Fibroblast of skin of right biceps (primary cell): ENCODE results near the gene CARD10.
"Not testable (repeated sequence)": the region's sequence is repeated elsewhere in the genome, so short reads cannot be mapped to it uniquely, and the experiment has no call there.

Experiments used
- DNase-seq: peaks from one replicate; pipeline ENCODE4 v3.0.0-alpha.2; 2013

Gene CARD10

DNA sequence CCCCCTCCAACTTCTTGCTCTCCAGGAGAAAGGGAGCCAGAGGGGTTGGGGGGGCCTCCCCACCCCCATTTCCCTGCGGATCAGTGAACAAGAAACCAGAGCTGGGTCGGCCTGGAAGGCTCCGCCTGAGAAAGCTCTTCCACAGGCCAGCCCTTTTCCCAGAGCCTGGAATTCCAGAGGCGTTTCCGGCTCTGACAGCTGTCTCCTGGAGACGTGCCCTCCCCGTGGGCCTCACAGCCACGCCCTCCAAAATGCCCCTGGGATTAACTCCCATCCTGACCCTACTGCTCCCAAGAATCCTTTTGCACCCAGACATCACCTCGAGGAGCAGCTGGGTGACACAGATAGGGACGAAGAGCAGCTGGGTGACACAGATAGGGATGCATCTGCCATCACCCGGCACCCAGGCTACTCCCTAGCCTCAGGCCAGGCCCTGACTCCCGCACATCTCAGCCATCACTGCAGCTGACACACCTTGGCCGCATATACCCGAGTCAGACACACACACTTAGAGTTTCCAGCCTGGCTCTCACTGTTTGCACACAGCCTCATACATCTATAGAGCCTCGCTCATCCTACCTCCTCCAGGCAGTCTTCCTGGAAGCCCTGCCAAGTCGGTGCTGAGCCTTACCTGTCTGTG is 33.4 kb upstream of the CARD10 start:
- peak; percentile 74 for DNase-seq

DNA sequence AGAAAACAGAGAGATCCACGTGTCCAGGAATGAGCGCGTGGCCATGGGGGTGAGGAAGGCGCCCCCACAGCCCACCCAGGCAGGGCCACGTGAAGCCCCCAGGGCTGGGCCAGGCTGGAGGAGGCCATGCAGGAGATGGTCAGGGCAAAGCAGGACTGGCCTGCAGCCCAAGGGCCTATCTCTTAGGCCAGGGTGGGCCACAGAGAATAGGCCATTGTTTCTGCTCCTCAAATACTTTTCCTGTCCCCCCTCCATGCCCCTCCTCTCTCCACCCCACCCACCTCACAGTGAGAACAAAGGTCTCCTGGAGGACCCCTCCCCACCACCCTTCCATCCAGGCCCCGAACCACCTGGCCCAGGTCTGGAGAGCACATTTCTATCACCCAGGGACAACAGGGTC is 32.8 kb upstream of the CARD10 start:
- no peak for DNase-seq

DNA sequence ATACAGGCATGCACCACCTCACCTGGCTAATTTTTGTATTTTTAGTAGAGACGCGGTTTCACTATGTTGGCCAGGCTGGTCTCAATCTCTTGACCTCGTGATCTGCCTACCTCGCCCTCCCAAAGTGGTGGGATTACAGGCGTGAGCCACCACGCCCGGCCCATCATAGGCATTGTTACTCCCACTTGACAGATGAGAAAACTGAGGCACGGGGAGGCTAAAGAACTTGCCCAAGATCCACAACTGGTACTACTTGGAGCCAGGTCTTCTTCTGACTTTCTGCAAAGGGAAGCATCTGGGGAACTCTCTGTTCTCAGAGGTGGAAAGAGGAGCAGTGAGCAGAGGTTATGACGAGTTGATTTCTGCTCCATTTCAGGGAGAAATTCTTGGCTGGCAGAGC is 31.7 kb upstream of the CARD10 start:
- not testable (repeated sequence) for DNase-seq

DNA sequence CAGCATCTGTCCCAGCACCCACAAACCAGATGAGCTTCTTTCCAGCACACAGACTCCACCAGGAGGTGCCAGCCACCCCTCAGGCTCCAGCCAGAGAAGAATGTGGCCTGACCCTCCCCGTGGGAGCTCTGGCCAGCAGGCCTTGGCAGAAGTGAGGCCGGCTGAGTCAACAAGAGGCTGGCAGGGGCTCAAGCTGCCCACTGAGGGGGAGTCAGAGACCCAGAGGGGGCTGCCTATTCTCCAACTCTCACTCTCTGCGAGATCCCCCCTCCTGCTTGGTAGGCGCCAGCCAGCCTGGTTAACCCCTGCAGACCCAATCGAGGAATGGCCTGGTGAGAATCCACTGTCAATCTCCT is 30.5 kb upstream of the CARD10 start:
- DNase-seq: no peak

DNA sequence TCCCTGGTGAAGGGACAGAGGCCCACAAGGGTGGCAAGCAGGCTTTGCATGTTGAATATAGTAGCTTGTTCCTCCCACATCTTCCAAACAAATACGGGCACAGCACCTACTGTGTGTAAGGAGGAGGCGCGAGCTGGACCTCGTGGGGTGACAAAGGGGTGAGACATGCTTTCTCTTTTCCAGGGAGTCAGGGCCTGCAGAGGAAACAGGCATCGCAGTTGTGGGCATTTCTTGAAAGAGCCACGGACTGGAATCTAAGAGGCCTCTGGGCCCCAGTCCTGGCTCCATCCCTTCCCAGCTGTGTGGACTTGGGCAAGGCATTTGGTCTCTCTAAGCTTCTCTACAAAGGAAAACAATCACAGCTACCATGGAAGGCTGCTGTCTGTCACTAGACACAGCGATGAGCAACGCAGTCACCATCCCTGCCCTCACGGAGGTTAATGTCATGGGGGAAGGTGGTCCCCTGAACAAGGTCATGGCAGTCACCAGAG is 28.1 kb upstream of the CARD10 start:
- DNase-seq: no peak

DNA sequence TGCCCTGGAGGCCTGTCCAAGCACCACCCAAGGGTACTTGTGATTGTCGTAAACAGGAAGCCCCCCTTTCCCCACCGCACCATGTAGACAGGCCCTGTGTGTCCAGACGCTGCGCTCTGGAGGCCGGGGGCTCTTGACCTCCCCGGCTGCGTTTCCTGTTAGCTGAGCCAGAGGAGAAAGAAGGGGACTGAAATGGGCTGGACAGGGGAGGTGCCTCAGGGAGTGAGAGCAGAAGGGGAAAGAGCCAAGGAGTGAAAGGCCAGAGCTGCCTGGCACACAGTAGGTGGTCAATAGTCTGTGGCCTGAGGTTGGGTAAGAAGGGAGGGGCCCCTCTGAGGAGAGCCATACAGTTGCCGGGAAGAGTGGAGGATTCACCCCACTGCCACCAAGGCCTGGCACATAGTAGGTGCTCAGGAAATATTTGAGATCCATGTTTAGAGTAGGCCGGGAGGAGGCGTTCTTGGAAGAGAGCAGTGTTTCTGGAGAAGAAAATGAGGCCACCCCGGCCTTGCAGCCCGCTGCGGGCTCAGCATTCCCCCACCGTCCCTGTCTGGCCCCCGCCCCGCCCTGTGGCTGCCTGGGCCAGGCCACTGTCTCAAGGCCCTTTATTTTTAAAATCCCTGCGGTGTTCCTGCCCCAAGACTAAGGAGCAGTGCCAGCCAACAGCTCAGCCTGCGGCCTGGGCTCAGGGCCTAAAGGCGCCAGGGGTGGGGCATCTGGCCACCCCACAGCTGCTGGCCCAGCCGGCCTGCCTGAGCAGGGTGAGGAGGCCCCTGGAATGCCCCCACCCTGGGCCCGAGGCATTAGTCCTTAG is 27.4 kb upstream of the CARD10 start:
- no peak for DNase-seq

DNA sequence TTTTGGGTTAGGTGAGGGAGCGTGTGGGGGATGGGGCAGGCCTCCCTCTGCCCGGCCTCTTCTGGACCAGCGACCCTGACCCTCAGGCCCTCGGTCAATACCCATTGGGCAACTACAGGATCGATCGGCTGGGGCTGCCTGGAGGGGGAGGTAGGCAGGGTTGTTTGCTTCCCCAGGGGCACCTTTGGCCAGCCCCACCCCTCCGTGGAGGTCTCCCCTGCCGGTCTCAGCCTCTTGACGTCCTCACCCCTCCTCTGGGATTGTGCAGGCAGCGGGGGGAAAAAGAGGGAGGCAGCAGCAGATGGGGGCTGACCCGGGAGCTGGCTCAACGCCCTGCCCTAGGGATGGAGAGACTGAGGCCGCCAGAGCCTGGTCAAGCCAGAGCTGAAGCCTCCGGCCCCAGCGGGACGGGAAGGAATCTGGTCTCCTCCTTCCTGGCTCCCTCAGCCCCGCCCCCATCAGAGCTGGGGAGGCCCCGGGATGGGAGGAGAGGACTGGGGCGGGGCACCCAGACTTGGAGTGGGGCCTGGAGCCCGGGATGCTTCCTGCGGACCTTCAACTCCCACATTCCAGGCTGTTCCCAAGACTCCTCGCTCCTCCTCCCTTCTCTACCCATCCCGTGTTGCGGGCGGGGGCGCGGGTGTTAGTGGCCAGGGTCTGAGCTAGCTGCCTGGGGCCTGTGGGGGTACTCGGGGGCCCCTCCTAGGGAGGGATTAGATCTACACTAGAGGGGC is 26.7 kb upstream of the CARD10 start:
- peak; percentile 96 for DNase-seq

DNA sequence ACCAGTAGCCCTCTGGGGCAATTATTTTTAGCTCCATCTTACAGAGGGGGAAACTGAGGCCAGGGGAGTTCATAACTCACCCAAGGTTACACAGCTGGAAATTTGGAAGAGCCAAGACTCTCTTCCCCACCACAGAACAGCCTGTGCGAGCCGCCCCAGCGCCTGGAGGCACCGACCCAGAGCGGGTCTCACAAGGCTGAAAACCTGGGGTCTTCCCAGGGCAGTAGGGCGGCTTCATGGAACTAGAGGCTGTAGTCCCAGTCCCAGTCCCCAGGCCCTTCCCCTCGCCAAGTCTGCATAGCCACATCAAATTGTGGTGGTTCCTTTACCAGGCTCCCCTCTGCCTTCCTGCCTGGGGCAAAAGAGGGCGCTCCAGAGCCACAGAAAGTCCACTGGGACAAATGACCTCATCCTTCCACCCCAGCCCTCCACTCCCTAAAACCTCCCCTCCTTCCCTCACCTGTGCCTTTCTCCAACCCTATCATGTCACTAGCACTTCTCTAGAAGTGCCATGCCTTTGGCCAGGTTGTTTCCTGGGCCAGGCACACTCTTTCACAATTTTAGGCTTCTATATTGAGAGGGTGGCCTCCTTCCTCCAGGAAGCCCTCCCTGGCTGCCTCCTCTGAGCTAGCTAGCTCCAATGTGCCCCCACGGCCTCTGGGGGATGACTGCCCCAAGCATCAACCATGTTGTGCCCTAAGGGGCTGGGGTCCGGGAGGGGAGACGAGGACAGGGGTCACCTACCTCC is 25.9 kb upstream of the CARD10 start:
- DNase-seq: peak; percentile 59

DNA sequence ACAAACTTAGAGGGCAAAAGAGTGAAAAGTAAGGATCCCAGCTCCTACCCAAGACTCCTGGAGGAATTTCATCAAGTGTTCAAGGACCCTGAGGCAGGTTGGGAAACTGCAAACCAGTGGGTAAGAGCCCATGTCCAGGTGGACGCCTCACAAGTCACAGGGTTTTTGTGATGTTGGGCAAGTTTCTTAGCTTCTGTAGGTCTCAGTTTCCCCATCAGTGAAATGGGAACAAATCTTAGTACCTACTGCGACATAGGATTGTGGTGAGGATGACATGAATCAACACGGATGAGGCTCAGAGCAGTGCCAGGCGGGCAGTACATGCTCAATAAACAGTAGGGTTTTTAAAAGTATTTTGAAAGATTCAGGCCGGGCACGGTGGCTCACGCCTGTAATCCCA is 23.7 kb upstream of the CARD10 start:
- no peak for DNase-seq

DNA sequence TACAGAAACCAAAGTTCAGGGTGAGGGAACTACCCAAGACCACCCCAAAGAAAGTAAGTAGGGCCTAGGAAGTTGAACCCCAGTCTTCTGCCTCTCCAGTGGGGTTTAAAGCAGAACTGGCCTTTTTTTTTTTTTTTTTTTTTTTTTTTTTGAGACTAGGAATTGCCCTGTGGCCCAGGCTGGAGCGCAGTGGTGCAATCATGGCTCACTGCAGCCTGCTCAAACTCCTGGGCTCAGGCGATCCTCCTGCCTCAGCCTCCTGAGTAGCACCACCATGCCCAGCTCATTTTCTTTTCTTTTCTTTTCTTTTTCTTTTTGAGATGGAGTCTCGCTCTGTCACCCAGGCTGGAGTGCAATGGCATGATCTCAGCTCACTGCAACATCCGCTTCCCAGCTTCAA is 23.2 kb upstream of the CARD10 start:
- DNase-seq: not testable (repeated sequence)

DNA sequence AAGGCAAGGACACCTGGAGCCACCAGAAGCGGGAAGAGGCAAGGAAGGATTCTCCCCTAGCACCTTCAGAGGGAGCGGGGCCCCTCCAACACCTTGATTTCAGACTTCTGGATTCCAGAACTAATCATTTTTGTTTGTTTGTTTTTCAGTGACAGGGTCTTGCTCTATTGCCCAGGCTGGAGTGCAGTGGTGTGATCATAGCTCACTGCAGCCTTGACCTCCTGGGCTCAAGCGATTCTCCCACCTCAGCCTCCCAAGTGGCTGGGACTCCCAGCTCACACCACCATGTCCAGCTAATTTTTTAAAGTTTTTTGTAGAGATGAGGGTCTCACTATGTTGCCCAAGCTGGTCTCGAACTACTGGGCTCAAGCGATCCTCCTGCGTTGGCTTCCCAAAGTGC is 20.6 kb upstream of the CARD10 start:
- DNase-seq: not testable (repeated sequence)

DNA sequence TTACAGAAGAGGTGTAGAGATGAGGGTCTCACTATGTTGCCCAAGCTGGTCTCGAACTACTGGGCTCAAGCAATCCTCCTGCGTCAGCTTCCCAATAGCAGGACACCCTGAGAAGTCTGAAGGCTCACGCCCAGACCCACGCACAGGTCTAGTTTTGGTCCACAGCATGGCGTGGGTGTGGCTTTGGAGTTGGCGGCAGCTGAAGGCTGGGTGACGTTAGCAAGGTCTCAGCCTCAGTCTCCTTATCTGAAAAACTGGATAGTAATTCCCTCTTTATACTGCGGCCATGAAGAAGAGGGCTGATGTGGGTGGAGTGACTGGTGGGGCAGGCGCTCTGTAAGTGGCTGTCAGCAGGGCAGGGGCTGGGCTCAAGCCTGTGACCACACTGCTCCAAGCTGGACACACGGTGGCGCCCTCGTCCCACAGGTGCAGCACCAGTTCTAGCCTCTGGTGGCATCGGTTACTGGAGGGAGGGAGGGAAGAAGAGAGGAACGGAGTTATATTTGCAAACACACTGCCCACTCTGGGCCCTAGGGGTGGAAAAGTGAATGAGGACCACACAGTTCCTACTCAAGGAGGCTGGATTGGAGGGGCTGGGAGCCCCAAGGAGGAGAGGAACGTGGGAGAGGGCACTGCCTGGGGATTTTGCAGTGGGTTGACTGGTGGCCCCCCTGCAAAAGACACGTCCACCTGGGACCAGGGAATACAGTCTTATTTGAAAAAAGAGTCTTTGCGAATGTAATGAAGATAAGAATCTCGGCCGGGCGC is 19.6 kb upstream of the CARD10 start:
- peak; percentile 90 for DNase-seq

DNA sequence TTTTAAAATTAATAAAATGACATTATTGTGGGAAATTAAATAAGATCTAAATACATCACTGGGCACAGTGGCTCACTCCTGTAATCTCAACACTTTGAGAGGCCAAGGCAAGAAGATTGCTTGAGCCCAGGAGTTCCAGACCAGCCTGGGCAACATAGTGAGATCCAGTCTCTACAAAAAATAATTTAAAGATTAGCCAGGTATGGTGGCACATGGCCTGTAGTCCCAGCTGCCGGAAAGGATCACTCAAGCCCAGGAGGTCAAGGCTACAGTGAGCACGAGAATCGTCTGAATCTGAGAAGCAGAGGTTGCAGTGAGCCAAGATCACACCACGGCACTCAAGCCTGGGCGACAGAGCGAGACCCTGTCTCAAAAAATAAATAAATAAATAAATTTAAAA is 15.9 kb upstream of the CARD10 start:
- no peak for DNase-seq

DNA sequence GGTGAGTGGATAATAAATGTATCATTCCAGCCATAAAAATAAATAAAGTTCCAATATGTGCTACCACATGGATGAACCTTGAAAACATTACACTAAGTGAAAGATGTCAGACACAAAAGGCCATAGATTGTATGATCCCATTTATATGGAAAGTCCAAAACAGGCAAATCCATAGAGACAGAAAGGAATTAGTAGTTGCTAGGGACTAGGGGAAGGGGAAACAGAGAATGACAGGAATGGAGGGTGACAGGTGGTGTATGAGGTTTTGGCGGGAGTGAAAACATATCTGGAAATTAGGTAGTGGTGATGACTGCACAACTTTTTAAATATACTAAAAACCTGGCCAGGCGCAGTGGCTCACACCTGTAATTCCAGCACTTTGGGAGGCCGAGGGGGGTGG is 15.2 kb upstream of the CARD10 start:
- no peak for DNase-seq

DNA sequence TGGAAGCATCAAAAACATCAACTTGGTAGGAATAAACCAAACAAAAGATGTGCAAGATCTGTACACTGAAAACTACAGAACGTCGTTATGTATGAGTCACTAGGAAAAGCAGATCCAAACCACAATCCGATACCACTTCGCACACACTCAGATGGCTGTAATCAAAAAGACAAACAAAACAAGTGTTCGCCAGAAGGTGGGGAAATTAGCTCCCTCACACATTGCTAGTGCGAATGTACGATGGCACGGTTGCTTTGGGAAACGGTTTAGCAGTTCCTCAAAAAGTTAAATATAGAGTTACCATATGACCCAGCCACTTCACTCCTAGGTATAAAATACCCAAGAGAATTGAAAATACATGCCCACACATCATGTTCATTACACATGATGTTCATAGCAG is 14.8 kb upstream of the CARD10 start:
- peak; percentile 79 for DNase-seq

DNA sequence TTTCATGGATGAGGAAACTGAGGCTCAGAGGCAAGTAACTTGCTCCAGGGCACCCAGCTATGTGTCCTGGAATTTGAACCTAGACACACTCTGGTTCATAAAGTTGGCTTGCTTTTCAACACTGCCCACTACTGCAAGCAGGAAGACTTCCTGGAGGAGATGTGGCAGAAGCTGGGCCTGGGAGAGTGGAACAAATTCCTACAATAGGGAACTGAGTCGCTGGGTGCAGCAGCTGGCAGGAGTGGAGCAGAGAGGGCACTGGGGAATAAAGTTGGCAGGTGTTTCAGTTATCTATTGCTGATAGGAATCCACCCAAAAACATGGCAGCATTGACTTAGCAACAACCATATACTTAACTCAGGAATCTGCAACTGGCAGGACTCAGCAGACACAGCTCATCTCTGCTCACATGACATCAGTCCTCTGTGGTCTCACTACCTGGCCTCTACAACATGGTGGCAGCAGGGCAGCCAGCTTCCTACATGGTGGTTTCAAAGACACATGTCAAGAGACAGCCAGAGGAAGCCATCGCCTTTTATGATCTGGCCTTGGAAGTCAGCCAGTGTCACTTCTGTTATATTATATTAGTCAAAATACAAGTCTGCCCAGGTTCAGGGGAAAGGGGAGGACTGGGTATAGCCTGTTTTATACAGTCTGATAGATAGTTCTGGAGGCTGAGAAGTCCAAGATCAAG is 10.6 kb upstream of the CARD10 start:
- no peak for DNase-seq

DNA sequence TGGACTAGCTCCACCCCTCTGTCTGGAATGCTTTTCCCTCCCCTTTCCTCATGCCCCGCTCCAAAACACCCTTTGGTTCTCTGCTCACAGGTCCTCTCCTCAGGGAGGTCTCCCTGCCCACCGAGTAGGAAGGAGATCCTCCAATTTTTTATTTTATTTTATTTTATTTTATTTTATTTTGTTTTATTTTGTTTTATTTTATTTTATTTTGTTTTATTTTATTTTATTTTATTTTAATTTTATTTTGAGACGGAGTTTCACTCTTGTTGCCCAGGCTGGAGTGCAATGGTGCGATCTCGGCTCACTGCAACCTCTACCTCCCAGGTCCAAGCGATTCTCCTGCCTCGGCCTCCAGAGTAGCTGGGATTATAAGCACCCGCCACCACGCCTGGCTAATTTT is 8.7 kb upstream of the CARD10 start:
- DNase-seq: not testable (repeated sequence)

DNA sequence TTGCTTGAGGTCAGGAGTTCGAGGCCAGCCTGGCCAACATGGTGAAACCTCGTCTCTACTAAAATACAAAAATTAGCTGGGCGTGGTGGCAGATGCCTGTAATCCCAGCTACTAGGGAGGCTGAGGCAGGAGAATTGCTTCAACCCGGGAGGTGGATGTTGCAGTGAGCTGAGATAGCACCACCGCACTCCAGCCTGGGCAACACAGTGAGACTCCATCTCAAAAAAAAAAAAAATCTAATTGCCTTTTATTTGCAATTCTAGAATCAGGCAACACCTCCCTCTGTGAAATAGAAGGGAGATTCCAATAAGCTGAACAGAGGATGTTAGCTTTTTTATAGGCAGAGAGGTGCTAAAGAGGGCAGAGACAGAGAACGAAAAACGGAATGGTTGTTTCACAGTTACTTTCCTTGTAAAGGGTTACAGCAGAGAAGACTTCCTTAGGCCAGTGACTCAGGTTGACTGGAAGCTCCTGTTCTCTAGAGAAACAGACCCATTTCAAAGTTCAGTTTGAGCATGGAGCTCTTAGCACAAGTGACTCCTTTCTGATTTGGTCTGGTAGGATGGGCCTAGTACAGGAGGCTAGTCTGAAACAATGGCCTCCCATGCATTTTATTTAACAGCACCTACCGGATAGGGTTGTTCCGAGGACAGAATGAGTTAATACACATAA is 8.0 kb upstream of the CARD10 start:
- not testable (repeated sequence) for DNase-seq

DNA sequence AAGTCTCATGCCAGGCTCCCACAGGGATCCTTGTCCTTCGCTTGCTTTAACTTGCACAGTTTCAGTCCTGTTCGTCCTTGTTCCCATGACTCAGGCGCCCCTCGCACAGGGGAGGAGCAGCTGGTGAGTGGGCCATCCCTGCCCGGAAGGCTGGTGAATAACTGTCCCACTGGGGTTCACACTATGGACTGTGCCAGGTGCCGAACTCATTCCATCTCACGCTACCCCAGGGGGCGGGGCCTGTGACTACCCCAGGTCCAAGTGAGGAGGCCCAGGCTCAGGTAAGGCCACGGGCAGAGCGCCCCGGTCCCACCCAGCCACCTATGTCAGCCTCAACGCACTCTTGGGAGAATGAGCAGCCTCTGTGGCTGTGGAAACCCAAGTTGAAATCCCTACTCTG is 7.2 kb upstream of the CARD10 start:
- DNase-seq: peak; percentile 79

DNA sequence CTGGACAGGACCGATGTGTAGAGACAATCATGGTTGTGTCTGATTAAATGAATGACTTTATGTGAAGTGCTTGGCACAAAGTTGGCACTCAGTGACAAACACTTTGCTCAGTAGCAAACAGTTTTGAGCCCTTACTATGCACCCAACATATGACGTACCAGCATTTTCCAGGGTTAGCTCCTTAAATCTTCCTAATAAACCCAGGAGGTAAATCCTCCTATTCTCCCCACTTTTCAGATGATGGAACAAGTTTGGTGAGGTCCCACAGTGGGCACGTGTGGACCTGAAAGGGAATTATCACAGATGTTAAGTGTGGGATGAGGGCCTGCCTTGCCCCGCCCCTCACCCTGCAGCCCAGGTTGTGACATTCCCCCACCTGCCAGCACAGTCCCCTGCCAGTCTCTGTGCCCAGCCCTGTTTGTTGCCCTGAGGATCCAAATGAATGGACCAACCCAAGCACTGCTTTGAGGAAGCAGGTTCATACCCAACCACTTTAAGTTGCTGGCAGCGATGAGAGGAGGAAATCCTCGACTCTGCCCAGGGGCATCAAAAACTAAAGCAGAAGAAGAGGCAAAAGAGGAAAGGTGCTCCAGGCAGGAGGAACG is 6.6 kb upstream of the CARD10 start:
- no peak for DNase-seq
